Measurements from ENCODE around the gene P3H2. TPM values are rescaled to one million over a fixed set of nuclear protein-coding genes. Genes with fewer than 3 reads are reported as not detected.

The P3H2 gene
- total and polyA plus RNA-seq, 11 donors: 0.55 to 24.8 (median 3.8) TPM

DNA sequence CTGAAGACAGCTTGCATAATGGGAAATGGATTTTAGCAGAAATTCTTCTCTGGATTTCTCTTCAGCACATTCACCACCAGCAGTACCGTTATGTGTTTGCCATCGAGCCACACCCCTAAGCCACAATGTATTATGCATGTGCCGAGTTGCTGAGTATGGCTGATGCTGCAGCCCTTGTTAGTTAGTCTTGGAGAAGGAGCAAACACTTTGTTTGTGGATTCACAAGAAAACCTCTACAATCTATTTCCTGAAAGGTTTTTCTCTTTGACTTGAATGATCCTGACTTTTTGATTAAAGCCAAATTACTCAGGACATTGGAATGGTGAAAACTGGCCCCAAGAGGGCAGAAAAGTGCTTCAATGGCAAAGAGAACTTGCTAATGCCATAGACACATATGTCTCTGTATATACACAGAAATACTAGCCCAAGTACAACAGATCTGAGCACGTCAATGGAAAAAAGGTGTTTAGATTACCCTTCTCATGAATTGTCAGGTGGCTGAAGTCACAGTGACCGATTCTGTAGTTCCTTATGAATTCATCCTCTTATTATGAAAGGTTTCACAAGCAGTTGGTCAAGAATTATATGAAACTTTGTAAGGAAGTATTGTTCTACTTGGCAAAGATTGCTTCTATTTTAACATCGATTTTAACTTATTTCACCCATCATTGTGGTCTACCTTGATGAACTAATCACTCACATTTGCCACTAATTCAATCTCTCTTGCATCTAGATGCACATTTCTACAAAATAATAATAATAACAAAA, 103.0 kb downstream of the P3H2 start:
- TF ChIP-seq POLR2A (IDR thresholded peaks at IDR 0.05): no peak
- TF ChIP-seq, protein P1, sequence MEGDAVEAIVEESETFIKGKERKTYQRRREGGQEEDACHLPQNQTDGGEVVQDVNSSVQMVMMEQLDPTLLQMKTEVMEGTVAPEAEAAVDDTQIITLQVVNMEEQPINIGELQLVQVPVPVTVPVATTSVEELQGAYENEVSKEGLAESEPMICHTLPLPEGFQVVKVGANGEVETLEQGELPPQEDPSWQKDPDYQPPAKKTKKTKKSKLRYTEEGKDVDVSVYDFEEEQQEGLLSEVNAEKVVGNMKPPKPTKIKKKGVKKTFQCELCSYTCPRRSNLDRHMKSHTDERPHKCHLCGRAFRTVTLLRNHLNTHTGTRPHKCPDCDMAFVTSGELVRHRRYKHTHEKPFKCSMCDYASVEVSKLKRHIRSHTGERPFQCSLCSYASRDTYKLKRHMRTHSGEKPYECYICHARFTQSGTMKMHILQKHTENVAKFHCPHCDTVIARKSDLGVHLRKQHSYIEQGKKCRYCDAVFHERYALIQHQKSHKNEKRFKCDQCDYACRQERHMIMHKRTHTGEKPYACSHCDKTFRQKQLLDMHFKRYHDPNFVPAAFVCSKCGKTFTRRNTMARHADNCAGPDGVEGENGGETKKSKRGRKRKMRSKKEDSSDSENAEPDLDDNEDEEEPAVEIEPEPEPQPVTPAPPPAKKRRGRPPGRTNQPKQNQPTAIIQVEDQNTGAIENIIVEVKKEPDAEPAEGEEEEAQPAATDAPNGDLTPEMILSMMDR (IDR thresholded peaks at IDR 0.05): peak in 9 of 12 donors; percentile 15 to 57 (median 32)
- intact Hi-C loops (cut with DNase I): loop anchor here in 3 of 10 donors (5.0 kb wide), 1 partner anchor 185 kb away; no protein-coding TSS in a partner anchor
- Histone ChIP-seq H3K36me3 (no peaks in the 10 kb centered on the region), H3K27me3 (no peaks in the 10 kb centered on the region), H3K4me1 (peaks cover 0 to 10% (median 0%) of the 10 kb centered on the region in 12 donors), H3K9me3 (no peaks in the 10 kb centered on the region), H3K27ac (no peak overlapping the region), H3K4me3 (no peak overlapping the region)
- DNase-seq (no peak), ATAC-seq (peak in 2 of 4 donors; percentile 42 to 81)
- WGBS, 4 donors: 69 to 75% (median 70%) methylated on average over 6 of the region's 6 CpGs

DNA sequence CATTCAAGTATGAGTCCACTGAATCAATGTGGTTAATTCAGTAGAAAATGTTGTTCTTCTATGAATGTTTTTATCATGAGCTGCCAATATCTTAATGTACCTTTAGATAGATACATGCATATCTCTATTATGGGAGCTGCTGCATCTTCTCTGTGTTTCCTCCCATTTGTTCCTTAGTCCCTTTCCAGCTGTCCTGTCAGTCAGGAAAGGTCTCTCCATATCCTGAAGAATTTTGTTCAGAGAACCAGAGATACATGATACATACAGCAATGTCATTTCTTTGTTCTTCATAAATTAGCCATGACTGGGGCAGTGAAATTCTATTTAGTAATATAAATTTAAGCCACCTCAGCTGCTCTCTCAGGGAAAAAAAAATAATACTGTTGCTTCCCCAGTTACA, 103.7 kb downstream of the P3H2 start:
- intact Hi-C loops (cut with DNase I): loop anchor here in 3 of 10 donors (5.0 kb wide), 1 partner anchor 185 kb away; no protein-coding TSS in a partner anchor
- Histone ChIP-seq H3K4me3 (no peak overlapping the region), H3K4me1 (peaks cover 0 to 10% (median 0%) of the 10 kb centered on the region in 12 donors), H3K36me3 (no peaks in the 10 kb centered on the region), H3K9me3 (no peaks in the 10 kb centered on the region), H3K27ac (no peak overlapping the region), H3K27me3 (peaks cover 0 to 2% (median 0%) of the 10 kb centered on the region in 9 donors)
- no peak for DNase-seq
- no peak for ATAC-seq
- no peak for TF ChIP-seq POLR2A (IDR thresholded peaks at IDR 0.05)
- TF ChIP-seq, protein P1 (IDR thresholded peaks at IDR 0.05): no peak

DNA sequence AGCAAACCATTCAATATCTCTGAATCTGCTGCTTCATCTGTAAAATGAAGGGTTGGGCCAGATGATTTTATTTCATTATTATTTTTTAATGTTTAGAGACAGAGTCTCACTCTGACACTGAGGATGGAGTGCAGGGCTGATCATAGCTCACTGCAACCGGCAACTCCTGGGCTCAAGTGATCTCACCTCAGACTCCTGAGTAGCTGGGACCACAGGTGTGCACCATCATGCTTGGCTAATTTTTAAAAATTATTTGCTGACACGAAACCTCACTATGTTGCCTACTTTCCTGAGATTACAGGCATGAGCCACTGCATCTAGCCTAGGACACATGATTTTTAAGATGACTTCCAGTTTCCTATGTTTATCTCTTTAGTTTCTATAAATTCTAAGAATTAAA, 105.8 kb downstream of the P3H2 start:
- H3K36me3 ChIP-seq: no peaks in the 10 kb centered on the region
- DNase-seq (no peak), ATAC-seq (no peak)
- H3K4me1 ChIP-seq: peaks cover 0 to 10% (median 0%) of the 10 kb centered on the region in 12 donors
- TF ChIP-seq, protein P1 (IDR thresholded peaks at IDR 0.05): no peak
- TF ChIP-seq POLR2A (IDR thresholded peaks at IDR 0.05): no peak
- no peak overlapping the region for H3K27ac ChIP-seq
- no peak overlapping the region for H3K4me3 ChIP-seq
- 92 to 95% (median 94%) methylated on average over 2 of the region's 2 CpGs for WGBS, 4 donors
- no peaks in the 10 kb centered on the region for H3K9me3 ChIP-seq
- peaks cover 0 to 2% (median 0%) of the 10 kb centered on the region in 9 donors for H3K27me3 ChIP-seq
- intact Hi-C loops (cut with DNase I): loop anchor here in 3 of 10 donors (5.0 kb wide), 2 partner anchors 38 to 187 kb away; no protein-coding TSS in a partner anchor
